HepG2 (cell line): Measurements from ENCODE around the gene PDS5B. TPM values are rescaled to one million over a fixed set of nuclear protein-coding genes. Genes with fewer than 3 reads are reported as not detected.

Experiments used
- ATAC-seq: fragments of 200-7000 bp; cut with Tn5 transposase; 3 replicates; pipeline ENCODE4 v1.9.1; 2020; ENCODE audit warnings: mild to moderate bottlenecking, moderate library complexity
- BruUV-seq: library from RNA; stranded (reverse); fragments of 400-500 nt; replicated peaks from 2 replicates; lab custom pipeline; 2021; lab: Mats Ljungman, UMichigan
- CTCF ChIA-PET: fragments of 300-600 bp; formaldehyde crosslinking; extraction: SDS; loops from one replicate; lab custom pipeline; 2021; ENCODE audit warnings: low total read pairs, inconsistent platforms, low intra/inter-chr PET ratio; lab: Yijun Ruan, JAX
- POLR2A ChIA-PET: fragments of 350-600 bp; sonication (Branson Sonifier 250); formaldehyde crosslinking; loops from one replicate; lab custom pipeline; 2020; ENCODE audit warnings: antibody characterized with exemption, inconsistent platforms; lab: Yijun Ruan, JAX
- DNase-seq: peaks from one replicate; pipeline ENCODE4 v3.0.0-alpha.2; 2015; ENCODE audit warnings: low spot score
- FAIRE-seq: peaks from 3 replicates; lab custom pipeline; 2011; peaks lifted over from hg19 to GRCh38; lab: Jason Lieb, UNC
- H2AFZ ChIP-seq: one replicate; pipeline ENCODE4 v1.6.1; 2011; ENCODE audit warnings: low read length, inconsistent platforms
- H3K27ac ChIP-seq: fragments of 300-600 bp; 3 replicates; pipeline ENCODE4 v1.8.0; 2011; ENCODE audit warnings: mixed run types, mild to moderate bottlenecking, mixed read lengths, low read length, inconsistent platforms; ENCODE audit not compliant: insufficient read depth; ENCODE audit errors: extremely low read length
- H3K27me3 ChIP-seq, 2 experiments: fragments of 200-600 bp in 1 of 2; 2 replicates in 1 of 2; 3 replicates in 1 of 2; pipeline versions ENCODE4 v1.6.0 to v1.8.0; 2011; ENCODE audit warnings: low read length in 2 of 2, mild to moderate bottlenecking in 2 of 2, moderate library complexity in 2 of 2, inconsistent platforms in 1 of 2; ENCODE audit not compliant: insufficient read depth in 2 of 2, control insufficient read depth in 1 of 2
- H3K36me3 ChIP-seq, 2 experiments: fragments of 200-600 bp in 1 of 2; replicated peaks in 1 of 2; 2 replicates in 1 of 2; 3 replicates in 1 of 2; pipeline versions ENCODE4 v1.5.1 to v1.8.0; 2011; ENCODE audit warnings: low read length in 2 of 2, inconsistent platforms in 1 of 2; ENCODE audit not compliant: insufficient read depth in 2 of 2, control insufficient read depth in 1 of 2
- H3K4me1 ChIP-seq: 2 replicates; pipeline ENCODE4 v1.5.1; 2012; ENCODE audit warnings: low read length, inconsistent platforms; ENCODE audit not compliant: insufficient read depth
- H3K4me2 ChIP-seq: 2 replicates; pipeline ENCODE4 v1.6.0; 2011; ENCODE audit warnings: low read depth, low read length, inconsistent platforms
- H3K4me3 ChIP-seq, 3 experiments: fragments of 200-600 bp in 1 of 3; sonication (generic), shearing (Covaris generic) in 1 of 3; replicated peaks in 1 of 3; 2 replicates each; pipeline ENCODE4 v1.5.1; 2011 to 2016; ENCODE audit warnings: low read length in 3 of 3, inconsistent platforms in 2 of 3, low read depth in 2 of 3, mild to moderate bottlenecking in 2 of 3, control low read depth in 1 of 3, mixed read lengths in 1 of 3; ENCODE audit not compliant: insufficient read depth in 1 of 3
- H3K79me2 ChIP-seq: one replicate; pipeline ENCODE4 v1.6.1; 2011; ENCODE audit warnings: low read length, inconsistent platforms; ENCODE audit not compliant: insufficient read depth
- H3K9ac ChIP-seq: 2 replicates; pipeline ENCODE4 v1.6.0; 2011; ENCODE audit warnings: mild to moderate bottlenecking, low read depth, low read length, inconsistent platforms; ENCODE audit not compliant: insufficient read depth
- H3K9me3 ChIP-seq: 2 replicates; pipeline ENCODE4 v1.5.1; 2012; ENCODE audit warnings: mild to moderate bottlenecking, low read length
- H4K20me1 ChIP-seq: 2 replicates; pipeline ENCODE4 v1.6.0; 2011; ENCODE audit warnings: inconsistent platforms, mild to moderate bottlenecking, low read length, moderate library complexity; ENCODE audit not compliant: insufficient read depth
- CBX5 ChIP-seq: sonication (generic); formaldehyde crosslinking; IDR thresholded peaks from 2 replicates; pipeline ENCODE4 v1.4.0; 2020; ENCODE audit warnings: missing genetic modification reagents, borderline replicate concordance
- EEA1 ChIP-seq: sonication (generic); formaldehyde crosslinking; IDR thresholded peaks from 2 replicates; pipeline ENCODE4 v1.5.1; 2020; ENCODE audit warnings: mild to moderate bottlenecking, missing genetic modification reagents, borderline replicate concordance
- ELF3 ChIP-seq: IDR thresholded peaks from 2 replicates; pipeline ENCODE4 v1.6.1; 2016; ENCODE audit warnings: missing genetic modification reagents, missing compliant biosample characterization
- HDAC6 ChIP-seq: fragments of 200-600 bp; sonication (generic); IDR thresholded peaks from 2 replicates; pipeline ENCODE4 v1.7.0; 2017; ENCODE audit warnings: mild to moderate bottlenecking, antibody characterized with exemption, low read length, low read depth
- HNRNPUL1 ChIP-seq: fragments of 200-400 bp; formaldehyde crosslinking; IDR thresholded peaks from 2 replicates; pipeline ENCODE4 v1.6.1; 2017; ENCODE audit warnings: low read depth, mild to moderate bottlenecking, low read length, moderate library complexity
- KAT2B ChIP-seq: fragments of 150-350 bp; IDR thresholded peaks from 2 replicates; pipeline ENCODE4 v1.6.1; 2014; ENCODE audit warnings: low read depth, low read length, borderline replicate concordance
- NFE2 ChIP-seq: sonication (generic); formaldehyde crosslinking; IDR thresholded peaks from 2 replicates; pipeline ENCODE4 v1.4.0; 2020; ENCODE audit warnings: missing genetic modification reagents
- NPAS2 ChIP-seq: sonication (generic); formaldehyde crosslinking; IDR thresholded peaks from 2 replicates; pipeline ENCODE4 v1.8.0; 2022; ENCODE audit warnings: mild to moderate bottlenecking, missing genetic modification reagents, borderline replicate concordance
- PTBP1 ChIP-seq: fragments of 200-400 bp; formaldehyde crosslinking; IDR thresholded peaks from 2 replicates; pipeline ENCODE4 v1.6.1; 2018; ENCODE audit warnings: low read length, low read depth; ENCODE audit not compliant: poor library complexity, severe bottlenecking
- RFX1 ChIP-seq: fragments of 450-650 bp; IDR thresholded peaks from 2 replicates; pipeline ENCODE4 v1.6.1; 2017
- SP5 ChIP-seq: IDR thresholded peaks from 2 replicates; pipeline ENCODE4 v1.6.1; 2016; ENCODE audit warnings: low read depth, borderline replicate concordance
- TMF1 ChIP-seq: sonication (generic); formaldehyde crosslinking; IDR thresholded peaks from 2 replicates; pipeline ENCODE4 v1.8.1; 2022; ENCODE audit warnings: low read depth, missing genetic modification reagents
- UBTF ChIP-seq: sonication (generic); formaldehyde crosslinking; IDR thresholded peaks from 2 replicates; pipeline ENCODE4 v1.4.0; 2020; ENCODE audit warnings: mild to moderate bottlenecking, missing genetic modification reagents
- ZFP62 ChIP-seq: sonication (generic); formaldehyde crosslinking; IDR thresholded peaks from 2 replicates; pipeline ENCODE4 v1.4.0; 2020; ENCODE audit warnings: missing genetic modification reagents
- ZNF563 ChIP-seq: sonication (generic); formaldehyde crosslinking; IDR thresholded peaks from 2 replicates; pipeline ENCODE4 v1.8.0; 2022; ENCODE audit warnings: mild to moderate bottlenecking, moderate library complexity, missing genetic modification reagents
- ZNF766 ChIP-seq: sonication (generic); formaldehyde crosslinking; IDR thresholded peaks from 2 replicates; pipeline ENCODE4 v1.5.0; 2020; ENCODE audit warnings: missing genetic modification reagents, borderline replicate concordance
- WGBS: methylation state at CpG from one replicate; pipeline ENCODE4 v1.1.6; 2017; ENCODE audit warnings: low lambda C conversion rate; 5-methylcytosine and 5-hydroxymethylcytosine counted together
- in situ Hi-C: cut with HindIII; loops from 2 replicates; pipeline ENCODE4 v1.10.0; 2017; ENCODE audit warnings: low pct_unique_long_range_greater_than_20kb; ENCODE audit not compliant: extremely low pct_ligation_motif_present
- intact Hi-C: fragments of 100-400 bp; cut with micrococcal nuclease; formaldehyde crosslinking; loops from one replicate; pipeline ENCODE4 v1.10.0; 2022; ENCODE audit not compliant: unreplicated experiment
- polyA plus RNA-seq, 8 experiments: library from polyadenylated mRNA; depleted of rRNA in 3 of 8; stranded (reverse) in 7 of 8; unstranded in 1 of 8; fragments of >200 nt; fragmentation: Illumina TruSeq in 4 of 8; extraction: Trizol in 4 of 8; gene quantifications; 2 replicates each; pipeline versions ENCODE4 v1.2.1 to v1.2.3, GENCODE V29; 2011 to 2016; ENCODE audit warnings: low read depth in 4 of 8, missing spikeins in 1 of 8, mixed read lengths in 1 of 8; ENCODE audit not compliant: insufficient read depth in 1 of 8
- total RNA-seq, 5 experiments: library from RNA; depleted of rRNA; stranded (reverse); fragments of >200 nt; fragmentation: Illumina TruSeq; extraction: Trizol; gene quantifications; 2 replicates each; pipeline ENCODE4 v1.2.3, GENCODE V29; 2016; ENCODE audit warnings: low read depth in 1 of 5
- TF ChIP-seq, protein P1 (sequence below): sonication (generic); formaldehyde crosslinking; IDR thresholded peaks from 2 replicates; pipeline ENCODE4 v1.8.0; 2022; ENCODE audit warnings: mild to moderate bottlenecking, missing genetic modification reagents, moderate library complexity

PDS5B gene
- total and polyA plus RNA-seq, 2 of the 13 experiments (the other 11 are each of a cell fraction or from before 2014, with no cell fraction given), result 5.8 to 24.6 TPM

GRCh38 chr13:32759152-32759551, 172.9 kb downstream of the PDS5B start:
- no peak for TF ChIP-seq ZNF766 (CRISPR knock-in tag)
- no peak for TF ChIP-seq NFE2 (CRISPR knock-in tag)
- no peak for TF ChIP-seq HNRNPUL1
- no peak for TF ChIP-seq HDAC6
- no peak for TF ChIP-seq SP5 (CRISPR knock-in tag)
- no peak for TF ChIP-seq ZNF563 (CRISPR knock-in tag)
- TF ChIP-seq TMF1, result no peak
- TF ChIP-seq RFX1, result no peak
- BruUV-seq, result no TSS peak
- Histone ChIP-seq H4K20me1 (no peaks in the 10 kb centered on the region), H3K27ac (no peak overlapping the region), H3K4me3 (no peak overlapping the region), H3K9me3 (no peaks in the 10 kb centered on the region), H3K27me3 (no peaks in the 10 kb centered on the region), H3K4me1 (no peaks in the 10 kb centered on the region), H3K79me2 (no peaks in the 10 kb centered on the region), H2AFZ (no peak overlapping the region), H3K9ac (no peak overlapping the region), H3K36me3 (peaks cover 4 to 24% of the 10 kb centered on the region in 2 experiments; a peak in 3 of 5 replicates), H3K4me2 (no peak overlapping the region)
- in situ Hi-C loops, result no loop called here
- intact Hi-C loops, result no loop called here
- ChIA-PET CTCF (no interaction called here), POLR2A (no interaction called here)
- no peak for FAIRE-seq
- no peak for DNase-seq
- no peak for ATAC-seq
- 96% methylated on average over 2 of the region's 2 CpGs for WGBS

DNA sequence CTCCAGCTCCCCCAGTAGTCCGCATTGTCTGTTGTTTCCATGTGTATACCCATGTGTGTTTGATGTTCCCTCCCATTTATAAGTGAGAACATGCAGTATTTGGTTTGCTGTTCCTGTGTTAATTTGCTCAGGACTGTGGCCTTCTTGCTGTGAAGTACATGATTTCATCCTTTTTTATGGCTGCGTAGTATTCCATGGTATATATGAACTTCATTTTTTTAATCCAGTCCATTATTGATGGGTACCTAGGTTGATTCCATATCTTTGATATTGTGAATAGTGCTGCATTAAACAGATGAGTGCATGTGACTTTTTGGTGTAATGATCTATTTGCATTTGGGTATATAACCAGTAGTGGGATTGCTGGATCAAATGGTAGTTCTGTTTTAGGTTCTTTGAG, 175.2 kb downstream of the PDS5B start:
- ATAC-seq, result no peak
- in situ Hi-C loops (no loop called here), intact Hi-C loops (no loop called here)
- ChIA-PET POLR2A (no interaction called here), CTCF (no interaction called here)
- Histone ChIP-seq H3K9me3 (no peaks in the 10 kb centered on the region), H3K9ac (no peak overlapping the region), H3K27ac (no peak overlapping the region), H2AFZ (no peak overlapping the region), H3K27me3 (no peaks in the 10 kb centered on the region), H4K20me1 (no peaks in the 10 kb centered on the region), H3K4me2 (no peak overlapping the region), H3K36me3 (peaks cover 4 to 22% of the 10 kb centered on the region in 2 experiments; a peak in 3 of 5 replicates), H3K4me3 (no peak overlapping the region), H3K79me2 (no peaks in the 10 kb centered on the region), H3K4me1 (no peaks in the 10 kb centered on the region)
- 100% methylated on average over 2 of the region's 2 CpGs for WGBS
- FAIRE-seq, result no peak
- BruUV-seq, result no TSS peak
- TF ChIP-seq NPAS2 (no peak), ELF3 (CRISPR knock-in tag) (no peak), UBTF (CRISPR knock-in tag) (no peak), EEA1 (no peak), ZFP62 (no peak), PTBP1 (no peak), KAT2B (no peak), CBX5 (CRISPR knock-in tag) (no peak)
- TF ChIP-seq, protein P1, sequence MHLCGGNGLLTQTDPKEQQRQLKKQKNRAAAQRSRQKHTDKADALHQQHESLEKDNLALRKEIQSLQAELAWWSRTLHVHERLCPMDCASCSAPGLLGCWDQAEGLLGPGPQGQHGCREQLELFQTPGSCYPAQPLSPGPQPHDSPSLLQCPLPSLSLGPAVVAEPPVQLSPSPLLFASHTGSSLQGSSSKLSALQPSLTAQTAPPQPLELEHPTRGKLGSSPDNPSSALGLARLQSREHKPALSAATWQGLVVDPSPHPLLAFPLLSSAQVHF, result no peak
- no peak for DNase-seq
